Fibroblast of gingiva (primary cell): ENCODE data around the gene RSRC1.
"Not testable (repeated sequence)": the region's sequence is repeated elsewhere in the genome, so short reads cannot be mapped to it uniquely, and the experiment has no call there.

Experiments used
- DNase-seq: peaks from one replicate; pipeline ENCODE4 v3.0.0-alpha.2; 2011; ENCODE audit warnings: low read depth

The RSRC1 gene

GRCh38 chr3:158101335-158102241, 8.3 kb upstream of the RSRC1 start:
- no peak for DNase-seq

DNA sequence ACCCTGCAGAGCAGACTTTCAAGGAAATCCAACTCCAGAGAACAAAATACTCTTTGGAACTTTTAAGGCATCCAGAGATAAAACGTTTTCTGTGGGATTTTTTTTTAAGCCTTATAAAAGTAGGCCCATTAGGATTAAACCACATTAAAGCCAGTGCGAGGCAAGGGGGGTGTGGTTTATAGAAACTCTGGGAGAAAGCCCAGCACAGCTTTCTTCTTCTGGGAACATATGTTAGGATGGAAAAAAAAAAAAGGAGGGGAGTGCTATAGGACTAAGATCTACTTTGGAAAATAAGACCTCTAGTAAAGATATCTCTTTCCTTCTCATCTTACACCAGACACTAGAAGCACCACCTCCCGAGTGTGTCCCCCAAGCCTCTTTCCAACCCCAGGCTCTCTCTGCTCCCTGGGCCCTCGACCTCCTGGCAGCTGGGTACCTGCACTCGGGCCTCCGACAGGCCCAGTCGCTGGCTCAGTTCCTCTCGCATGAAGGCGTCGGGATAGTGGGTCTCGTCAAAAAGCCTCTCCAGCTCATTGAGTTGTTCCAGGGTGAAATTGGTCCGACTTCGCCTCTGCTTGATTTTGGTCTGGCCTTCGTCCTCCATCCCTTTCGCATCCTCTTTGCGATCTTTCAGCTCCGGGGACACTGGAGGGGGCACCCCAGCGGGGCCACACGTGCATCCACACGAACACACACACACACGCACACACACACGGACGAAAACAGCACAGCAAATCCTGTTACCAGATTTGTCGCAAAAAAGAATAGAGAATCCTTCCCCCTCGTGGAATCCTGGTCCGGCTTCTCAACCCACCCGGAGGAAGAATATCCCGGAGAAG, 7.4 kb upstream of the RSRC1 start:
- DNase-seq = no peak

DNA sequence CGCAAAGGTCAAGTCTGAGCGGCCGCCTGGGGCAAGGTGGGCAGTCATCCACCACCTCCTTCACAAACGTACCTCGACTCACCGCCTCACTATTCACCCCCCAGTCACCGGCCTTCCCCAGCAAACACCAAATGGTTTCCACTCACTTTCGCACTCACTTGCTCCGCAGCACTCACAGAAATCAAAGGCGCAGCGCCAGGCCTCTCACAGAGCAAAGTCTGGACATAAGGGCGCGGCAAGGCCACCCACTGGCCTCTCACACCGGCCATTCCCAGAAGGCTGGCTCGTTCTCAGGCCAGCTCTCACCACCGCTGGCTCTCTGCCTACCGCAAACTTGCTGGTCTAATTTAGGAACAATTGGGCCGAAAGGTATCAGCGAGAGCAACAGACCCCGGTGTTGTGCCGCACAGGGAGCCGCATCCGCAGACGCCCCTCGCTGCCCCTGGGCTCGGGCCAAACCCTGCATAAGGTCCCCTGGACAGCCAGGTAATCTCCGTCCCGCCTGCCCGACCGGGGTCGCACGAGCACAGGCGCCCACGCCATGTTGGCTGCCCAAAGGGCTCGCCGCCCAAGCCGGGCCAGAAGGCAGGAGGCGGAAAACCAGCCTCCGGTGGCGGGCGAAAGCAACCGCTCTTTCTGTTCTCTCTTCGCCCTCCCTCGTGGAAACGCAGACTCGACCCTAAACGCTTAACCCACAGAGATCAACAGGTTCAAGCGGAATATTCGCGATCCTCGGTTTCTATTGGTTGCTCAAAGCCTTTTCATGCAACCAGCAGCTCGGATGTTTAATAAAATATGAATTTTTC, 6.6 kb upstream of the RSRC1 start:
- peak; percentile 72 for DNase-seq

DNA sequence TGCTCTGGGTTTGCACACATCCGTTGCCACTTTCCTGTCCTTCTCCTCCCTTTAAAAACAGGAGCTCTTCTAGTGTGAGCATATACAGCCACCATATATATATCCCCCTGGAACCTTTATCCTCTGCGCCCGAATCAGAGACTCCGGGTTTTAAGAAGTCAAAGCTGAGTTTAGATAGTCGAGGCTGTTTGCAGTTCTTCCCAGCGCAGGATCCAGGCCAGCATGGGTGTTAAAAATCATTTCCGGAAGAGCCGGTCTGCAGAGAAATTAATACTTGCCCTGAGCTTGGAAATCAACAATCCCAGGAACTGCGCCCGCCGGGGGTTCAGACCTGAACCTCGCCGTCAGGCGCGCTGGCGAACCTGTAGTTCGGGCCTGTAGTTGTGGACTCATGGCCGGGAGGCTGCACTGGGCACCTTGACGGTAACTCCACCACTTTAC, 6.0 kb upstream of the RSRC1 start:
- no peak for DNase-seq

DNA sequence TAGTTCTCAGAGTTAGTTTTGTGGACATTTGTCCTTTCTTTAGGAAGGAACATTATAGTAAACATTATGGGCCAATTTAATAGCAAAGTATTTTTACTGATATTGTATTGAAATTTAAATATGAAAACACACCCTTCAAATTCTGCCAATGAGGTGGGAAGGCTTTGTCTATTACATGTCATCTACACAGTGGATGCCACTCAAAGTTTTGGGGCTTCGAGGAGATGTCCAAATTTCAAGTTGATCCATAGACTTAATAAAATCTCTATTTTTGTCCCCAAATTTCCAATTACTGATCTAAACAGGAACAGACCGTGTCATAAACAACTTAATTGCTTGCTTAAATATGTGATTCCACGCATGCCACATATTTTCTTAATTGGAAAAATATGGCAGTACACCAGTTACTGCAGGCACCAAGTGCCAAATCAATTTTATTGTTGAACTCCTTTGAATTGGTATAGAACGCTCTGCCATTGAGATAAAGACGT, 5.4 kb upstream of the RSRC1 start:
- peak; percentile 43 for DNase-seq

GRCh38 chr3:158105119-158105709, 4.7 kb upstream of the RSRC1 start:
- DNase-seq = peak; percentile 63

- DNase-seq = peak; percentile 84
Measured at GRCh38 chr3:158105710-158106253, 4.1 kb upstream of the RSRC1 start.

DNA sequence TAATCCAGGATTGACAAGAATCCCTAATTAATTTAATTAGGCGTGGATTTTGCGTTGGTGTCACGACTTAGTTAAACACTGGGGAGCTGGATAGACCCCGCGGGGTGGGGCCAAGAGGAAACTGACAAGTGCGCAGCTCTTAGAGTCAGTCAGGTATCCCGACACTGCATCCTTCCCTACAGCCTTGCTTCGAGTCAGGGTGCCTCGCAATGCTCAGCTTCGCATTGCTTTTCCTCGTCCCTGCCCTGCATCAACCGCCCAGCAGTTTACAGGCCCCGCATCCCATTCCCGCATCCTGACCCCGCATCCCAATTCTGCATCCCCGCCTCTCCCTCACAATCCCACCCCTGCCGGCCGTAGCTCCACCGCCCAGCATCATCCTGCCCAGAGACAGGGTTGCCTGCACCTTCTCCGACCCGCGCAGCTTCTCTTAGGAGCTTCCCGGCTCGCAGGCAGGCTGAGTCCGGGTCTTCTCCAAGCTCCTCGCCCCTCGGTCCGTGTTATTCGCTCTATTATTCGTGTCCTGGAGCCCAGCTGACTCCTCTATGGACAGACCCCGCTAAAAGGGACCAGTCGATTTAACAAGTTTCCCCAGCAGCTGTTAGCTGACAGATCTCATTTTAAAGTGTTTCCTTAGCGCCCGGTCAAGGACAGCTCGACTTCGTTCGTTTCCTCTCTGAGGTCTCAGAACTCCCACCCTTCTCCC, 3.0 kb upstream of the RSRC1 start:
- no peak for DNase-seq

DNA sequence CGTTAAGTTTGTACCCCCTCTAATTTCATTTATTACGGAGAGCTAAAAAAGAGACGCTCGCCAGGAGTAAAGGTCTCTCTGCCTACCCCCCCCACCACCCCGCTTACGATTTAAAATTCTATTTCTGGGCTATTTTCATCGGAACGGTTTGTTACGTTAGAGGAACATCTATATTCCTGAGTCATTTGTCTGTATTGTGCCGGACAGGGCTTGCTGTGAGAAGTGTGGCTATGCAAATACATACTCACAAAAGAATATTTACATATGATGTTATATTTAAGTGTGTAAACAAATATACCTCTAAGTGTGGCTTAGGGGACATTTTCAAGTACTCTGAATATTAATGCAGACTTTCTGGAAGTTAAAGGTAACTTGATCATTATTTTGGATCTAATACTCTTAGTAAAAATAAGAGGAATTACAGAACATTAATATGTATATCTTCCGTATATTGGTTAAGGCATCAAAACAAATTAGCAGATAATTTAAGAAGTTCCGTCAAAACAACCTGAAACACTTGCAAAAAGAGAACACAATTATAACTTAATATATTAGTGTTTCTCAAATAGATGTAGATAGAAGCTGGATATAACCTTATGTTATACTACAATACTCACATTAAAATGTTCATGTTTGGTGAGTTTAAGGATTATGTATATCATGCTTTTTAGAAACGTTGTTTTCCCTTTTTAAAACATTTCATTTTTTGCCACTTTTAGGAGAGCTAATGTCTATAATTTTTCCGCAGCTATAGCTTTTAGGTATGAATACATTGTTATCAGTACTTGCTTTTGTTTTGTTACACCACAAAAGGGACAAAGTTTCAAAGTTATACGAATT, 2.1 kb upstream of the RSRC1 start:
- no peak for DNase-seq

- no peak for DNase-seq
Measured at GRCh38 chr3:158108445-158108985, 1.4 kb upstream of the RSRC1 start.

DNA sequence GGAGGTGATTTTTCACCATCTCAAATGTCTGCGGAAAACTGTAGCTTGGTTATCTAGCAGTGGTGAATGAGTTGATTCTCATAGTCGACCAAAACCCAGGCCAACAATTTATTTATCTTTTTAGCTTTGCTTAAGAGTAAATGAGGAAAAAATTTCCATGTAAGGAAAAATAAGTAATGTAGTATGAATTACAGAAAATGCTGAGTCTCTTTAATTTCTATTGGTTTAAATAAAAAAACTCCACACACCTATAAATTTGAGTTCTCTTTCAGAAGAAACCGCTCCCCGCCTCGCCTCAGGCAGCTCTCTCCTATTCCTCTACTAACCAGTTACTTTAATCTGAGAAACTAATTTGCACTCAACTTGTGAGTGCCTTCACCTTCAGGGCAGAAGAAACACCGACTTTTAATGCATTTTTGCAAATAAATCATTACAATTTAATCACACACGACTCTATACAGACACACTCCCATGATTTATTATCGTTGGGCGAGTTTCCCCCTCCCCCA, 540 bp upstream of the RSRC1 start:
- no peak for DNase-seq

DNA sequence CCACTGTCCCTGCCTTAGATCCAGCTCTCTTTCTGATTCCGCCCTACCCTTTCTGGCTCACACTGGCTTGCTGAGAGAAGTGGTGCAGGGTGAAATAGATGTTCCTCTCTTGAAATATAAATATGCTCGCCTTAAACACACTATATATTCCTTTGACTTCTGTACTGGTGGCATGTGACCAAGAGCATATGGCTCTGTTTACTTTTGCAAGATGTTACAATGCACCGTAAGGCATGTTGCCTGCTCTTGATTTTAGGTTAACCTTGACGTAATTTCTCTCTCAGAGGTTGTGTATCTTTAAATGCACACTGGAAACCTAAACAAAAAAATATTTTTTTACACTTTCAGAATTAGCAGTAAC, 749 bp downstream of the RSRC1 start:
- no peak for DNase-seq

GRCh38 chr3:158111861-158112260, 2.0 kb downstream of the RSRC1 start:
- DNase-seq = no peak

DNA sequence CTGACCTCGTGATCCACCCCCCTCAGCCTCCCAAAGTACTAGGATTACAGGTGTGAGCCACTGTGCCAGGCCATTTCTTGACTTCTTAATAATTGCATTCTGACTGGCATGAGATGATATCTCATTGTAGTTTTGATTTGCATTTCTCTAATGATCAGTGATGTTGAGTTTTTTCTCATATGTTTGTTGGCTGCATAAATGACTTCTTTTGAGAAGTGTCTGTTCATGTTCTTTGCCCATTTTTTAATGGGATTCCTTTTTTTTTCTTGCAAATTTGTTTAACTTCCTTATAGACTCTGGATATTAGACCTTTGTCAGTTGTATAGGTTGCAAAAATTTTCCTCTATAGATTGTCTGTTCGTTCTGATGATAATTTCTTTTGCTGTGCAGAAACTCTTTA, 3.7 kb downstream of the RSRC1 start:
- not testable (repeated sequence) for DNase-seq

GRCh38 chr3:158120330-158120729, 10.4 kb downstream of the RSRC1 start:
- DNase-seq = no peak

DNA sequence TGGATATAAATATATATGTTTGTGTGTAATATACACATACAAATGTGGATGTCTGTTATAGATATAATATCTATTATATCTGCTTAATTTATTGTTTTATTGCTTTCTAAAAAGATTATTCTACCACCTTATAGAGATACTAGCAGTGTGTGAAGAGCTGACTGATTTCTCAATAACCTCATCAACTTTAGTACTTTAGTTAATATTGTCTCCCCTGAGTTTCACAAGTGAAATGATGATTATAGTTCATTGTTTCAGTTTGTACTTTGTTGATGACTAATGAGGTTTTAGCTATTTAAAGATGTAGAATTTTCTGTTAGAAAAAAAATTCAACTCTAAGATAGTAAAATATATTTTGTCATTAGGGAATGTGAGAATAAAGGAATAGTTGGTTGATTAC, 11.4 kb downstream of the RSRC1 start:
- DNase-seq = no peak

GRCh38 chr3:158122721-158123120, 12.8 kb downstream of the RSRC1 start:
- not testable (repeated sequence) for DNase-seq

DNA sequence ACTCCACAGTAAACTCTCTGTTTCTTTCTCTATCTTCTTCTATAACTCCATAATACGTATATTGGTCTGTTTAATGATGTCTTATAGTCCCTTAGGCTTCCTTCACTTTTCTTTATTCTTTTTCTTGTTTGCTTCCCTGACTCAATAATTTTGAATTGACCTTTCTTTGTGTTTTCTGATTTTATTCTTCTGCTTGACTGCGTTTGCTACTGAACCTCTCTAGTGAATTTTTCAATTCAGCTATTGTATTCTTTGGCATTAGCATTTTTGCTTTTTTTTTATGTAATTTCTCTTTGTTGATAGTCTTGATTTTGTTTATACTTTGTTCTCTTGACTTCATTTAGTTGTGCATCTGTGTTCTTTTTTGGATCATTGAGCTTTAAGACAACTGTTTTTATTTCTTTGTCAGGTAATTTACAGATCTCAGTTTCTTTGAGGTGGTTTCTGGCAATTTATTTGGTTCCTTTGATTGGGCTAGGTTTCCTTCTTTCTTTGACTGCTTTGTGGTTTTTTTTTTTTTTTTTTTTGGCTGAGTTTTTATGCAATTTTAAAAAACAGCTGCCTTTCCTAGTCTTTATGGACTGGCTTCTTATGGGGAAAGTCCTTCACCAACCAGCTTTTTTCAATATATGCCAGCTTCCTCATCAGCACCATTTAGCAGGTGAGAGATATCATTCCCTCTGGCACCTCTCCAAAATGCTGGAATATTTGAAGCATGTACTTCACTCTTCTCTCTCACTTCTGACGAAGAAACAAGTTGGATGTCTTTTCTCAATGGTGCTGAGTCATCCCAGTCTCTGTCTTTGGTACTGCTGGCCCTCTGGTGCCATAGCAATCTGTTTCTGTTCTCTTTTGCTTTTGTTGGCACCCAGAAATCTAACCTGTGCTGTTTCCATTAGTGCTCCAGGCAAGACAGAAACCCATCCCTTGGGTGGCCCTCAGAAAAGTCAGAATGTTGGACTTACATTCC, 17.6 kb downstream of the RSRC1 start:
- DNase-seq = peak; percentile 38
